Neural progenitor cell (in vitro differentiated cells): ENCODE measurements around the gene LSP1. TPM values are rescaled to one million over a fixed set of nuclear protein-coding genes. Genes with fewer than 3 reads are reported as not detected.
A peak's percentile ranks its signal among the peaks of the same experiment; 100 is the strongest.
"Not testable (repeated sequence)": the region's sequence is repeated elsewhere in the genome, so short reads cannot be mapped to it uniquely, and the experiment has no call there.

Source experiments
- DNase-seq: peaks from one replicate; pipeline ENCODE4 v3.0.0-alpha.2; 2016; ENCODE audit warnings: low spot score
- H2AFZ ChIP-seq: fragments of 200-600 bp; sonication (generic); replicated peaks from 2 replicates; pipeline ENCODE4 v1.6.1; 2016; ENCODE audit warnings: antibody characterized with exemption
- H3F3A ChIP-seq: fragments of 200-600 bp; sonication (generic); 2 replicates; pipeline ENCODE4 v1.6.1; 2016; ENCODE audit warnings: antibody characterized with exemption, low read depth
- H3K27ac ChIP-seq: fragments of 200-600 bp; sonication (generic); 2 replicates; pipeline ENCODE4 v1.5.1; 2016; ENCODE audit warnings: mild to moderate bottlenecking
- H3K27me3 ChIP-seq: fragments of 200-600 bp; sonication (generic); 2 replicates; pipeline ENCODE4 v1.6.1; 2016; ENCODE audit warnings: mild to moderate bottlenecking, moderate library complexity
- H3K36me3 ChIP-seq: fragments of 200-600 bp; sonication (generic); 2 replicates; pipeline ENCODE4 v1.5.1; 2016
- H3K4me1 ChIP-seq: fragments of 200-600 bp; sonication (generic); 2 replicates; pipeline ENCODE4 v1.6.1; 2016; ENCODE audit warnings: mixed run types
- H3K4me2 ChIP-seq: fragments of 200-600 bp; sonication (generic); 2 replicates; pipeline ENCODE4 v1.6.1; 2016
- H3K4me3 ChIP-seq: fragments of 200-600 bp; sonication (generic); 2 replicates; pipeline ENCODE4 v1.5.1; 2016
- H3K79me2 ChIP-seq: fragments of 200-600 bp; sonication (generic); 2 replicates; pipeline ENCODE4 v1.6.1; 2016; ENCODE audit warnings: low read depth
- H3K9ac ChIP-seq: fragments of 200-600 bp; sonication (generic); 2 replicates; pipeline ENCODE4 v1.6.1; 2016
- H3K9me3 ChIP-seq: fragments of 200-600 bp; sonication (generic); 2 replicates; pipeline ENCODE4 v1.5.1; 2016; ENCODE audit warnings: low read depth
- H4K20me1 ChIP-seq: fragments of 200-600 bp; sonication (generic); 2 replicates; pipeline ENCODE4 v1.6.1; 2016; ENCODE audit warnings: low read depth
- H3K27ac Mint-ChIP-seq: 3 replicates; pipeline ENCODE4 v1.8.0; 2021; ENCODE audit warnings: mixed read lengths
- H3K27me3 Mint-ChIP-seq: 2 replicates; pipeline ENCODE4 v1.8.0; 2022; ENCODE audit warnings: low read depth, mild to moderate bottlenecking, inconsistent platforms, moderate library complexity, mixed read lengths; ENCODE audit not compliant: insufficient read depth
- H3K36me3 Mint-ChIP-seq: 3 replicates; pipeline ENCODE4 v1.8.0; 2021; ENCODE audit warnings: mixed read lengths
- H3K4me1 Mint-ChIP-seq: 3 replicates; pipeline ENCODE4 v1.8.0; 2021; ENCODE audit warnings: mixed read lengths
- H3K4me3 Mint-ChIP-seq: 3 replicates; pipeline ENCODE4 v1.8.0; 2021; ENCODE audit warnings: mild to moderate bottlenecking, moderate library complexity, mixed read lengths
- H3K9me3 Mint-ChIP-seq: 3 replicates; pipeline ENCODE4 v1.8.0; 2020; ENCODE audit warnings: mixed read lengths
- CTCF ChIP-seq: fragments of 200-600 bp; sonication (generic); IDR thresholded peaks from 2 replicates; pipeline ENCODE4 v1.5.1; 2017; ENCODE audit warnings: antibody characterized with exemption, mild to moderate bottlenecking
- EZH2 ChIP-seq: fragments of 200-600 bp; sonication (generic); IDR thresholded peaks from 2 replicates; pipeline ENCODE4 v1.6.1; 2017; ENCODE audit warnings: antibody characterized with exemption, mild to moderate bottlenecking, moderate library complexity
- EZH2phosphoT487 ChIP-seq: fragments of 200-600 bp; sonication (generic); IDR thresholded peaks from 2 replicates; pipeline ENCODE4 v1.6.1; 2017; ENCODE audit warnings: antibody characterized with exemption
- total RNA-seq: library from RNA; depleted of rRNA; stranded (reverse); fragments of >200 nt; gene quantifications from 2 replicates; pipeline ENCODE4 v1.2.3, GENCODE V29; 2015; ENCODE audit warnings: low replicate concordance

LSP1 gene
- total RNA-seq, 1 donor from 2014 or later = not detected

GRCh38 chr11:1872267-1872985 lies 19.5 kb downstream of the LSP1 start:
- Mint-ChIP-seq H3K27ac (peak overlapping the region; percentile 63), H3K27me3 (peaks cover 15% of the 10 kb centered on the region), H3K36me3 (no peaks in the 10 kb centered on the region), H3K9me3 (no peaks in the 10 kb centered on the region), H3K4me3 (no peak overlapping the region), H3K4me1 (peaks cover 34% of the 10 kb centered on the region)
- H3F3A ChIP-seq = no peaks in the 10 kb centered on the region
- H2AFZ ChIP-seq = no peak overlapping the region
- H3K27me3 ChIP-seq = peaks cover 16% of the 10 kb centered on the region
- no peak overlapping the region for H3K4me2 ChIP-seq
- TF ChIP-seq EZH2 (no peak), CTCF (no peak), EZH2phosphoT487 (no peak)
- no peaks in the 10 kb centered on the region for H3K4me1 ChIP-seq
- H3K9ac ChIP-seq = no peak overlapping the region
- H3K4me3 ChIP-seq = no peak overlapping the region
- no peaks in the 10 kb centered on the region for H4K20me1 ChIP-seq
- no peaks in the 10 kb centered on the region for H3K79me2 ChIP-seq
- no peaks in the 10 kb centered on the region for H3K9me3 ChIP-seq
- H3K36me3 ChIP-seq = no peaks in the 10 kb centered on the region
- no peak for DNase-seq
- H3K27ac ChIP-seq = no peak overlapping the region

GRCh38 chr11:1873048-1873812 lies 20.3 kb downstream of the LSP1 start:
- peak; percentile 39 for DNase-seq
- Mint-ChIP-seq H3K4me3 (peak overlapping the region; percentile 66), H3K9me3 (no peaks in the 10 kb centered on the region), H3K36me3 (no peaks in the 10 kb centered on the region), H3K4me1 (peaks cover 37% of the 10 kb centered on the region), H3K27ac (peak overlapping the region; percentile 63), H3K27me3 (peaks cover 17% of the 10 kb centered on the region)
- no peak overlapping the region for H2AFZ ChIP-seq
- H3K79me2 ChIP-seq = no peaks in the 10 kb centered on the region
- no peaks in the 10 kb centered on the region for H3K4me1 ChIP-seq
- no peaks in the 10 kb centered on the region for H3K9me3 ChIP-seq
- no peak overlapping the region for H3K9ac ChIP-seq
- peaks cover 16% of the 10 kb centered on the region for H3K27me3 ChIP-seq
- no peaks in the 10 kb centered on the region for H4K20me1 ChIP-seq
- no peak overlapping the region for H3K27ac ChIP-seq
- H3K36me3 ChIP-seq = no peaks in the 10 kb centered on the region
- TF ChIP-seq EZH2phosphoT487 (no peak), EZH2 (no peak), CTCF (no peak)
- H3K4me2 ChIP-seq = no peak overlapping the region
- no peak overlapping the region for H3K4me3 ChIP-seq
- no peaks in the 10 kb centered on the region for H3F3A ChIP-seq

- H3K27me3 Mint-ChIP-seq = peaks cover 17% of the 10 kb centered on the region
- H3K9ac ChIP-seq, DNase-seq, H3F3A ChIP-seq, H3K36me3 ChIP-seq, H3K27ac ChIP-seq, H3K4me1 ChIP-seq, H3K27ac Mint-ChIP-seq, H3K9me3 ChIP-seq, H3K9me3 Mint-ChIP-seq, H2AFZ ChIP-seq, H4K20me1 ChIP-seq, H3K36me3 Mint-ChIP-seq, H3K4me3 ChIP-seq, H3K4me2 ChIP-seq, H3K79me2 ChIP-seq: not testable (repeated sequence)
- H3K27me3 ChIP-seq = peaks cover 16% of the 10 kb centered on the region
- H3K4me1 Mint-ChIP-seq = peaks cover 37% of the 10 kb centered on the region
- H3K4me3 Mint-ChIP-seq = peak overlapping the region; percentile 66
Measured at GRCh38 chr11:1873813-1874150, 20.9 kb downstream of the LSP1 start.

- H4K20me1 ChIP-seq, H3F3A ChIP-seq, H3K9ac ChIP-seq, H3K9me3 ChIP-seq, H3K9me3 Mint-ChIP-seq, H3K4me3 ChIP-seq, DNase-seq, H3K27ac ChIP-seq, H2AFZ ChIP-seq, H3K36me3 ChIP-seq, H3K79me2 ChIP-seq, H3K4me1 ChIP-seq, H3K36me3 Mint-ChIP-seq, H3K27ac Mint-ChIP-seq, H3K4me3 Mint-ChIP-seq, H3K4me2 ChIP-seq: not testable (repeated sequence)
- Mint-ChIP-seq H3K27me3 (peaks cover 11% of the 10 kb centered on the region), H3K4me1 (peaks cover 30% of the 10 kb centered on the region)
- peaks cover 16% of the 10 kb centered on the region for H3K27me3 ChIP-seq
Measured at GRCh38 chr11:1874441-1875092, 21.7 kb downstream of the LSP1 start.
